NCI-H1417 (cell line): ENCODE data around the gene MSI2.
A peak's percentile ranks its signal among the peaks of the same experiment; 100 is the strongest.

Experiments used
- DNase-seq, 3 experiments: peaks; one replicate each; lab custom pipeline; 2025; lab: John Stamatoyannopoulos, UW

MSI2 gene

GRCh38 chr17:57595947-57596695 lies 339.8 kb downstream of the MSI2 start:
- no peak for DNase-seq

- no peak for DNase-seq
Measured at GRCh38 chr17:57597101-57597500, 340.8 kb downstream of the MSI2 start.

GRCh38 chr17:57597531-57598453 lies 341.5 kb downstream of the MSI2 start:
- DNase-seq, result peak; percentile 65 to 87 (median 75)

GRCh38 chr17:57599271-57600045 lies 343.1 kb downstream of the MSI2 start:
- DNase-seq, result no peak

GRCh38 chr17:57600074-57600473 lies 343.8 kb downstream of the MSI2 start:
- DNase-seq, result no peak

- no peak for DNase-seq
Measured at GRCh38 chr17:57601143-57601735, 344.9 kb downstream of the MSI2 start.

- no peak for DNase-seq
Measured at GRCh38 chr17:57602896-57603295, 346.6 kb downstream of the MSI2 start.

GRCh38 chr17:57603546-57603945 lies 347.2 kb downstream of the MSI2 start:
- peak in 1 of 3 experiments; percentile 34 for DNase-seq

GRCh38 chr17:57603978-57604377 lies 347.7 kb downstream of the MSI2 start:
- DNase-seq, result peak; percentile 22 to 49 (median 26)

- DNase-seq, result peak; percentile 71 to 96 (median 91)
Measured at GRCh38 chr17:57604771-57605674, 348.7 kb downstream of the MSI2 start.

- peak in 1 of 3 experiments; percentile 86 for DNase-seq
Measured at GRCh38 chr17:57605675-57606105, 349.4 kb downstream of the MSI2 start.

GRCh38 chr17:57606111-57606875 lies 350.0 kb downstream of the MSI2 start:
- DNase-seq, result peak in 1 of 3 experiments; percentile 57

GRCh38 chr17:57607553-57608120 lies 351.3 kb downstream of the MSI2 start:
- peak in 2 of 3 experiments; percentile 17 to 55 for DNase-seq

- no peak for DNase-seq
Measured at GRCh38 chr17:57608369-57609124, 352.2 kb downstream of the MSI2 start.

GRCh38 chr17:57609125-57609877 lies 353.0 kb downstream of the MSI2 start:
- DNase-seq, result no peak

GRCh38 chr17:57609878-57610270 lies 353.6 kb downstream of the MSI2 start:
- no peak for DNase-seq

GRCh38 chr17:57612202-57613071 lies 356.1 kb downstream of the MSI2 start:
- peak; percentile 41 to 92 (median 75) for DNase-seq
